ENCODE results near the gene CLDN7.

Gene CLDN7

DNA sequence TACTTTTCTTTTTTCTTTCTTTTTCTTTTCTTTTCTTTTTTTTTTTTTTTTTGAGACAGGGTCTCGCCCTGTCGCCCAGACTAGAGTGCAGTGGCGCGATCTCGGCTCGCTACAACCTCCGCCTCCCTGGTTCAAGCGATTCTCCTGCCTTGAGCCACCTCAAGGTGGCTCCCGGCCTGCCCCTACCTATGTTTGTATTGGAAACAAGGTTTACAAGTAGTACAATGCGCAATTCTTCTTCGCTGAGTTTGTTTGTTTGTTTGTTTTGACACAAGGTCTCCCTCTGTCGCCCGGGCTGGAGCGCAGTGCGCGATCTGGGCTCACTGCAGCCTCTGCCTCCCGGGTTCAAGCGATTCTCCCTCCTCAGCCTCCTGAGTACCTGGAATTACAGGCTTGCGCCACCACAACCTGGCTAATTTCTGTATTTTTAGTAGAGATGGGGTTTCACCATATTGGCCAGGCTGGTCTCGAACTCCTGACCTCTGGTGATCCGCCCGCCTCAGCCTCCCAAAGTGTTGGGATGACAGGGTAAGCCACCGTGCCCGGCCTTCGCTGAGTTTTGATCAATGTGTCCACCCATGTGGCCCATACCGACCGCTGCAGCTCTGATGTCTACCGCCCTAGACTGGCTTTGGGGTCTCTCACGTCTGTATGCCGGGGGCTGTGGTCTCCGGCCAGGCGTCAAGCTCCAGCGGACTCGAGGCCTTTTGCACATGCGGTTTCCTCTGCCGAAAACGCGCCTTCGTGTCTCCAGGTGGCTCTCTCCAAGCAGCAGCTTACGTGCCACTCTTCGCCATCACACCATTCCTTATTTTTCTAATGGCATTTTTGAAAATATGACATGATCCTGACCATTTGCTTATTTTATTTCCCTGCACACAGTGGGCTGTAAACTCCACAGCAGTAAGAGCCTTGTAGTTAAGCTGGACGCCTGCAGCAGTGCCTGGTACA lies 33.2 kb upstream of the CLDN7 start:
- Histone ChIP-seq H3K36me3 (ENCODE audit: insufficient read depth, low read length) (no peaks in the 10 kb centered on the region), H2AFZ (ENCODE audit: low read length, unreplicated experiment) (peak overlapping the region; percentile 21), H3K4me3 (ENCODE audit: low read depth, low read length) (peak overlapping the region; percentile 76), H3K79me2 (ENCODE audit: control insufficient read depth, insufficient read depth, low read length, unreplicated experiment) (no peaks in the 10 kb centered on the region), H3K27me3 (ENCODE audit: insufficient read depth, low read length) (peaks cover 34% of the 10 kb centered on the region), H3K27ac (ENCODE audit: low read depth, low read length) (no peak overlapping the region), H3K4me1 (ENCODE audit: control insufficient read depth, insufficient read depth, low read length, unreplicated experiment) (peaks cover 3% of the 10 kb centered on the region)

DNA sequence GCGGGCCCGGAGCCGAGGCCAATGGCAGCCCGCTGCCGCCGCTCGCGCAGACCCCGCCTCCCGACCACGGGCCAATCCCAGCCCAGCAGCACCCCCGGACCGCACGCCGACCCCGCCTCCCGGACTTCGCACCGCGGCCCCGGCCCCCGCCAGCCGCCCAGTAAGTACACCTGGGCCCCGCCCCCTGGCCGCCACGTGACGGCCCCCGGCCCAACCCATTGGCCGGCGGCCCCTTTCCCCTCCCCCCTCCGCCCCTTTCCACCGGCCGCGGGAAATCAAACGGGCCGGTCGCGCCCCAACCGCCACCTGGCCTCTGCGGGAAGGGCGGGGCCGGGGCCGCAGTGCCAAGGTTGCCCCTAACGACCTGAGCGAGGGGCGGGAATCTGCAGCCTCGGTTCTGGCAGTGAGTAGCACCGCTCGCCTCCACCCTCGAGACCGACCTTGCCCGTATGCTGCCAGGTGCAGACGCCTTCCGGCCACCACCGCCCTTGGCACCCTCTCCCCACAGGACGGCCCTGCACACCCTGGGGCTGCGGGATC lies 32.4 kb upstream of the CLDN7 start, which contains the start of gene YBX2:
Gene YBX2, minus strand, starts transcription at position 26 of the 540 bp plus-strand sequence. CDS start 139 bp downstream, outside the sequence.
- H3K27me3 ChIP-seq (ENCODE audit: insufficient read depth, low read length): peaks cover 39% of the 10 kb centered on the region
- peak within 1 kb of the TSS; percentile 76 for H3K4me3 ChIP-seq (ENCODE audit: low read depth, low read length)
- H3K27ac ChIP-seq (ENCODE audit: low read depth, low read length): no peak within 1 kb of the TSS
- H3K4me1 ChIP-seq (ENCODE audit: control insufficient read depth, insufficient read depth, low read length, unreplicated experiment): peaks cover 3% of the 10 kb centered on the region
- H3K36me3 ChIP-seq (ENCODE audit: insufficient read depth, low read length): no peaks in the 10 kb centered on the region
- no peaks in the 10 kb centered on the region for H3K79me2 ChIP-seq (ENCODE audit: control insufficient read depth, insufficient read depth, low read length, unreplicated experiment)
- peak within 1 kb of the TSS; percentile 39 for H2AFZ ChIP-seq (ENCODE audit: low read length, unreplicated experiment)

DNA sequence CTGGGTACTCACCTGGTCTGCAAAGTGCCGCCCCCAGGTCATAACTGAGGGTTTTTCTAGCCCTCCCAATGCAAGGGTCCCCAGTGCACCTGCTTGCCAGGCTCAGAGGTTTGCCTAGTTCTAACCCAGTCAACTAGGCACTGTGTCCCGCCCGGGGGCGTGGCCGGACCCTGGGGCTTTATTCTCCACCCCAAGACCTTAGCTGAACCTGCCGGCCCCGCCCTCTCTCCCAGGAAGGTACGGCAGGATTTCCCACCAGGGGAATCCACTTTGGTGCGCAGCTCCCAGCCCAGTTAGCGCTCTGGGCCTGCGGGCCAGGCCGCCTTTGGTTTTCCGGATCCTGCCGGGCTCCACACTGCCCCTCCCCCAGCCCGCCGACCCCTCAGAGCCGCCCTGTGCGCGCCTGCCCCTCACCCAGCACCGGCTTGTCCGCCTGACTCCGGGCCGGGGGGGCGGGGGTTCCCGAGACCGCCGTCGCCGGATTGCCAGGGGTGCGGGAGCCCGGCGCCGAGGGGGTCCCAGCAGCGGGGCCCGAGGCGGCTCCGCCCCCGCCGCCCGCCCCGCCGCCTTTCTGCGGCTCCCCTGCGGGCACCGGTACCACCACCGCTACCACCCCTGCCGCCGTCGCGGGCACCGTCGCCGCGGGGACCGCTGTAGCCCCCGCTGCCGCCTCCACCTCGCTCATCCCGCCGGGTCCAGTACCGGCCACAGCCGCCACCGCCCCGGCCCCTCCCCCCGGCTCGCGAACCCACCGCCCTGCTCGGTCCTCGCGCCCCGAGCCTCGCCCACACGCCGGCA lies 31.7 kb upstream of the CLDN7 start:
- Histone ChIP-seq H2AFZ (ENCODE audit: low read length, unreplicated experiment) (peak overlapping the region; percentile 39), H3K27ac (ENCODE audit: low read depth, low read length) (no peak overlapping the region), H3K79me2 (ENCODE audit: control insufficient read depth, insufficient read depth, low read length, unreplicated experiment) (no peaks in the 10 kb centered on the region), H3K36me3 (ENCODE audit: insufficient read depth, low read length) (no peaks in the 10 kb centered on the region), H3K27me3 (ENCODE audit: insufficient read depth, low read length) (peaks cover 39% of the 10 kb centered on the region), H3K4me3 (ENCODE audit: low read depth, low read length) (peak overlapping the region; percentile 76), H3K4me1 (ENCODE audit: control insufficient read depth, insufficient read depth, low read length, unreplicated experiment) (peaks cover 3% of the 10 kb centered on the region)

DNA sequence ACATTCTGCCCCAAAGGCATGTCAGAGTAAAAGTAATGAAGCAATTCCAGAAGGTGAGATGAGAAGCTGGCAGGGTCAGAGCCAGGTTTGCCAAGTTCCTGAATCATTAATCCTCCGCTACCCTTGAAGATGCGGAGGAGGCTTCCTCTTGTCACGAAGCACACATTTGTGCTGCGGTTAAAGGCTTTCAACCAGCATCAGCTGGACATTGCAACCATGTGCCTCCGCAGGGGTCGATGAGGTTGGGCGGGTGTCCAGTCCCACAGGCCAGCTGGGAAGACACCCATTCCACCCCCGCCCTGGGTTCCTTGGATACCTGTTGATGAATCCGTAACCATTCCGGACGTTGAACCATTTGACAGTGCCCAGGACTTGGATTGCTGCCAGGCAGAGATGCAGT lies 30.9 kb upstream of the CLDN7 start:
- no peaks in the 10 kb centered on the region for H3K36me3 ChIP-seq (ENCODE audit: insufficient read depth, low read length)
- no peak overlapping the region for H2AFZ ChIP-seq (ENCODE audit: low read length, unreplicated experiment)
- H3K4me3 ChIP-seq (ENCODE audit: low read depth, low read length): no peak overlapping the region
- no peak overlapping the region for H3K27ac ChIP-seq (ENCODE audit: low read depth, low read length)
- peaks cover 3% of the 10 kb centered on the region for H3K4me1 ChIP-seq (ENCODE audit: control insufficient read depth, insufficient read depth, low read length, unreplicated experiment)
- H3K27me3 ChIP-seq (ENCODE audit: insufficient read depth, low read length): peaks cover 44% of the 10 kb centered on the region
- no peaks in the 10 kb centered on the region for H3K79me2 ChIP-seq (ENCODE audit: control insufficient read depth, insufficient read depth, low read length, unreplicated experiment)

DNA sequence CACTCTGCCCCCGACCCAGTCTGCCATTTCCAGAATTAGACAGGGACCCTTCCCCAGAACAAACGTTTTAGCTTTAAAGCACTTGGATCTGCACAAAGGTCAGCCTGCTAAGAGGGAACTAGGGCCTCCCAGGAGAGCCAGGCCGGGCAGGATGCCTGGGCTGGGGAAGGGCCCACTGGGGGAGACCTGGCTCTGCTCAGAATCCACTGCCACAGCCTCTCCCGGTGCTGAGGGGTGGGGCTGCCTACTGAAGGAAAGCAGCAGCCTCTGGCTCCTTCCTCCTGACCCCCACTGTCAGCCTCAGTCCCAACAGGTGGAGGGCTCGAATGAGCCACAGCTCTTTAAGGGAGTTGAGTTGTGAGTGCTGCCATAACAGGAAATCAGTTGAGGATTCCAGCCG lies 30.5 kb upstream of the CLDN7 start:
- Histone ChIP-seq H3K27me3 (ENCODE audit: insufficient read depth, low read length) (peaks cover 48% of the 10 kb centered on the region), H2AFZ (ENCODE audit: low read length, unreplicated experiment) (no peak overlapping the region), H3K36me3 (ENCODE audit: insufficient read depth, low read length) (no peaks in the 10 kb centered on the region), H3K27ac (ENCODE audit: low read depth, low read length) (no peak overlapping the region), H3K79me2 (ENCODE audit: control insufficient read depth, insufficient read depth, low read length, unreplicated experiment) (no peaks in the 10 kb centered on the region), H3K4me1 (ENCODE audit: control insufficient read depth, insufficient read depth, low read length, unreplicated experiment) (peaks cover 3% of the 10 kb centered on the region), H3K4me3 (ENCODE audit: low read depth, low read length) (no peak overlapping the region)

DNA sequence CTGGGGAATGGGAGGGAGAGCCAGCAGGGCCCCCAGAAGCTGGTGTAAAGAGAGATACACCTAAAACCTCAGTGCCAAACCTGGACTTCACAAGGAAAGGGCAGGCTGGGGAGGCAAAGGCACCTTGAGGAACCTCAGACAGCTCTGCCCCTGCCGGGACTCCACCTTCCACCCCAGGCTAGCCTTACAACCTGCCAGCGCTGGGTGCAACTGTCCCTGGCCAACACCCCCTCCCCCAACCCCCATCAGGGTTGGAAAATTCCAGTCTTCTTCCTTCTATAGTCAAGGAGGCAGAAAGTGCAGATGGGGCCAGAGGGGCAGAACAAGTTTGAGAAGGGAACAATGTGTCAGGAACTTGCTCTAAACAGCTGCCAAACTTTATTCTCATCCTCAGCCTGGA lies 29.9 kb upstream of the CLDN7 start:
- Histone ChIP-seq H3K79me2 (ENCODE audit: control insufficient read depth, insufficient read depth, low read length, unreplicated experiment) (no peaks in the 10 kb centered on the region), H3K4me3 (ENCODE audit: low read depth, low read length) (no peak overlapping the region), H3K27me3 (ENCODE audit: insufficient read depth, low read length) (peaks cover 52% of the 10 kb centered on the region), H3K27ac (ENCODE audit: low read depth, low read length) (no peak overlapping the region), H3K4me1 (ENCODE audit: control insufficient read depth, insufficient read depth, low read length, unreplicated experiment) (peaks cover 3% of the 10 kb centered on the region), H2AFZ (ENCODE audit: low read length, unreplicated experiment) (no peak overlapping the region), H3K36me3 (ENCODE audit: insufficient read depth, low read length) (no peaks in the 10 kb centered on the region)

DNA sequence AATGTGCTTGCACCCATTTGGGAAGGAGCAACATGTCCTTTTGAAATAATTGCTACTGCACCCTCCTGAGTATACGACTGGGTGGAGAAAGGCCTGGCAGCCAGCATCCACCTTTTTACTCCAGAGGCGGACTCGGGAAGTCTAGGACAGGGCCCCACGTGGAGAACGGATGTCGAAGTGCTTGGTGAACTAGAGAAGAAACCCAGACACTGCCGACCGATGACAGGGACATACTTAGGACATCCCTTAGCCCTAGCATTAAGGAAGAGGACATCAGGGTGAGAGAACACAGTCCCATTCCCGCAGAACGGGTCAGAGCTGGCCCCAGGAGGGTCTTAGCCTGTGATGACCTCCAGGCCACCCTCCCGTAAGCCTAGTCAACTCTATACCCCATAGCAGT lies 28.4 kb upstream of the CLDN7 start:
- H3K4me3 ChIP-seq (ENCODE audit: low read depth, low read length): no peak overlapping the region
- no peak overlapping the region for H3K27ac ChIP-seq (ENCODE audit: low read depth, low read length)
- no peaks in the 10 kb centered on the region for H3K36me3 ChIP-seq (ENCODE audit: insufficient read depth, low read length)
- H2AFZ ChIP-seq (ENCODE audit: low read length, unreplicated experiment): no peak overlapping the region
- peaks cover 62% of the 10 kb centered on the region for H3K27me3 ChIP-seq (ENCODE audit: insufficient read depth, low read length)
- no peaks in the 10 kb centered on the region for H3K4me1 ChIP-seq (ENCODE audit: control insufficient read depth, insufficient read depth, low read length, unreplicated experiment)
- H3K79me2 ChIP-seq (ENCODE audit: control insufficient read depth, insufficient read depth, low read length, unreplicated experiment): no peaks in the 10 kb centered on the region

DNA sequence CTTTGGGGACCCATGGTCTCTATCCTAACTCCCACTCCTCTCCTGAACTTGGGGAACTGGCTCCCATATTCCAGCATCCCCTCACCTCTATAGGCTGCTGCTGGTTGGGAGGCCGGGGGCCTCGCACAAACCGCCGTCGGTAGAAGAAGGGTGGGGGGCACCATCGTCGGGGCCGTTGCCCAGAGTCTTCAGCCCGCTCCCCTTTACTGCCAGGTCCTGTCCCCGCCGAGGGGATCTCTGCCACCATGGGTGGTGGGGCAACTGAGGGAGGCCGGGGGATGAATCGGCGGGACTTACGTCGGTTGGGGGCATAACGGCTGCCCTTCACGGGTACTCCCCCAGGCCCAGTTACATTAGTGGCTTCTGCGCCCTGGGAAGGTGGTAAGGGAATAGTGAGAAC lies 27.9 kb upstream of the CLDN7 start:
- Histone ChIP-seq H2AFZ (ENCODE audit: low read length, unreplicated experiment) (no peak overlapping the region), H3K36me3 (ENCODE audit: insufficient read depth, low read length) (no peaks in the 10 kb centered on the region), H3K4me1 (ENCODE audit: control insufficient read depth, insufficient read depth, low read length, unreplicated experiment) (no peaks in the 10 kb centered on the region), H3K27ac (ENCODE audit: low read depth, low read length) (no peak overlapping the region), H3K79me2 (ENCODE audit: control insufficient read depth, insufficient read depth, low read length, unreplicated experiment) (no peaks in the 10 kb centered on the region), H3K4me3 (ENCODE audit: low read depth, low read length) (no peak overlapping the region), H3K27me3 (ENCODE audit: insufficient read depth, low read length) (peaks cover 63% of the 10 kb centered on the region)

DNA sequence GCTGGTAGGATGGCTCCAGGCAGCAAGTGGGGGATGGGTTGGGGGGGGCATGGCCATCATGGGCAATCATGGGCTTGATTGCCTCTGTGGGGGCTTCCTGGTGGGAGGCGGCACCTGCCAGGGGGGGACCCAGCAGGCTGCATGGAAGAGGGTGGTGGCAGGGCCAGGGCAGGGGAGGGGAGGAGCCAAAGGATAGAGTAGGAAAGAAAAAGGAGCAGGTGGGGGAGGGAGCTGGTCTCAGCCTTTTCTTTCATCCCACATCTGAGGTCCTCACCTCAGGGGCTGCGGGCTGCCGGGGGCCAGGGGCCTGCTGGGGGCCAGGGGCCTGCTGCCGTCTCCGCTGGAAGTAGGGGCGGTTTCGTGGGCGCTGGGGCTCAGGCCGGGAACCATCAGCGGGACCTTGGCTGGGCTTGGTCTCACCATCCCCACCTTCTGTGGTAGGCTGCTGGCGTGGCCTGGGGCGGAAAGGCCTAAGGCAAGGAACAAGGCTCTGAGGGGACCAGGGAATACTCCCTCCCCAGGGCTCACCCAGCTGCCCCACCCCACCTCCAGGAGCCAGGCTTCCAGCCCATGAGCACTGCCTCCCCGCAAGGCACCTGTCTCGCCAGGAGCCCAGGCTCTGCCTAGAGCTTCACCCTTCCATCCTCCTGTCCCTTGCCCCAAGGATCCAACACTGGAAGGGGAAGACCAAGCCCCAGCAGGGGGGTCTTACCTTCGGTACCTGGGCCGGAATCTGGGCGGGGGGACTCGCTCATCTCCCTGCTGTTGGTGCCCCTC lies 27.2 kb upstream of the CLDN7 start:
- no peaks in the 10 kb centered on the region for H3K36me3 ChIP-seq (ENCODE audit: insufficient read depth, low read length)
- H3K4me1 ChIP-seq (ENCODE audit: control insufficient read depth, insufficient read depth, low read length, unreplicated experiment): no peaks in the 10 kb centered on the region
- H3K27me3 ChIP-seq (ENCODE audit: insufficient read depth, low read length): peaks cover 64% of the 10 kb centered on the region
- H3K79me2 ChIP-seq (ENCODE audit: control insufficient read depth, insufficient read depth, low read length, unreplicated experiment): no peaks in the 10 kb centered on the region
- no peak overlapping the region for H3K27ac ChIP-seq (ENCODE audit: low read depth, low read length)
- H2AFZ ChIP-seq (ENCODE audit: low read length, unreplicated experiment): no peak overlapping the region
- no peak overlapping the region for H3K4me3 ChIP-seq (ENCODE audit: low read depth, low read length)

DNA sequence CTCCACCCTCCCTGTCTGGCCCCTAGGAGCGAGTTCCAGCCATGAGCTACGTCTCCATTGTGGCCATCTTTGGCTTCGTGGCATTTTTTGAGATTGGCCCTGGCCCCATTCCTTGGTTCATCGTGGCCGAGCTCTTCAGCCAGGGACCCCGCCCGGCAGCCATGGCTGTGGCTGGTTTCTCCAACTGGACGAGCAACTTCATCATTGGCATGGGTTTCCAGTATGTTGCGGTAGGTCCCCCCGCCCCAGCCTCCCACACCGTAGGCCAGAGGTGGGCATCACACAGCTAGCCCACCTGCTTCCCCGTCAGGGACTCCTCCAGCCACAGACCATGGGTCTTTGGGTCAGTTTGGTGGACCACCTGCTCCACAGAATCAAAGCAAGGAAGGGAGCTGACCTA lies 23.4 kb upstream of the CLDN7 start:
- Histone ChIP-seq H3K27ac (ENCODE audit: low read depth, low read length) (no peak overlapping the region), H3K4me3 (ENCODE audit: low read depth, low read length) (no peak overlapping the region), H3K36me3 (ENCODE audit: insufficient read depth, low read length) (no peaks in the 10 kb centered on the region), H3K27me3 (ENCODE audit: insufficient read depth, low read length) (peaks cover 56% of the 10 kb centered on the region), H3K79me2 (ENCODE audit: control insufficient read depth, insufficient read depth, low read length, unreplicated experiment) (no peaks in the 10 kb centered on the region), H2AFZ (ENCODE audit: low read length, unreplicated experiment) (no peak overlapping the region), H3K4me1 (ENCODE audit: control insufficient read depth, insufficient read depth, low read length, unreplicated experiment) (no peaks in the 10 kb centered on the region)

Measured in ACC112 (cell line).